Large intestine (tissue), 3 donors: ENCODE data around the gene FGF10. TPM values are rescaled to one million over a fixed set of nuclear protein-coding genes. Genes with fewer than 3 reads are reported as not detected.

Experiments used
- DNase-seq, 2 donors: peaks; one replicate each; pipeline versions ENCODE4 v3.0.0 to v3.0.0-alpha.2; 2013
- H3K27ac ChIP-seq: one replicate; pipeline ENCODE4 v1.5.1; 2013; ENCODE audit warnings: low read length
- H3K27me3 ChIP-seq: 2 replicates; pipeline ENCODE4 v1.6.1; 2013; ENCODE audit warnings: low read length; ENCODE audit not compliant: control insufficient read depth, insufficient read depth
- H3K36me3 ChIP-seq: 2 replicates; pipeline ENCODE4 v1.6.1; 2013; ENCODE audit warnings: low read length; ENCODE audit not compliant: control insufficient read depth, insufficient read depth
- H3K4me1 ChIP-seq: one replicate; pipeline ENCODE4 v1.6.1; 2013; ENCODE audit warnings: low read length; ENCODE audit not compliant: control insufficient read depth, insufficient read depth
- H3K4me3 ChIP-seq: one replicate; pipeline ENCODE4 v1.5.1; 2013; ENCODE audit warnings: low read length
- H3K9me3 ChIP-seq: one replicate; pipeline ENCODE4 v1.6.1; 2013; ENCODE audit warnings: mild to moderate bottlenecking, low read depth, low read length, moderate library complexity; ENCODE audit not compliant: control insufficient read depth
- WGBS: methylation state at CpG from one replicate; pipeline ENCODE4 v1.1.5; 2013; ENCODE audit warnings: low lambda C conversion rate; ENCODE audit not compliant: insufficient coverage; 5-methylcytosine and 5-hydroxymethylcytosine counted together
- polyA plus RNA-seq: library from polyadenylated mRNA; unstranded; fragments of 120-200 nt; gene quantifications from one replicate; pipeline ENCODE4 v1.2.1, GENCODE V29; 2013

Gene FGF10
- polyA plus RNA-seq, 1 donor, result 5.7 TPM

- H3K27ac ChIP-seq, result no peak overlapping the region
- H3K27me3 ChIP-seq, result no peaks in the 10 kb centered on the region
- DNase-seq, result no peak
- H3K9me3 ChIP-seq, result no peaks in the 10 kb centered on the region
- H3K4me1 ChIP-seq, result no peaks in the 10 kb centered on the region
- no peaks in the 10 kb centered on the region for H3K36me3 ChIP-seq
- H3K4me3 ChIP-seq, result no peak overlapping the region
These were observed 123.5 kb downstream of the FGF10 start for GRCh38 chr5:44265713-44266112.

- H3K27me3 ChIP-seq, result no peaks in the 10 kb centered on the region
- no peak for DNase-seq
- H3K4me1 ChIP-seq, result no peaks in the 10 kb centered on the region
- no peaks in the 10 kb centered on the region for H3K36me3 ChIP-seq
- no peak overlapping the region for H3K4me3 ChIP-seq
- no peak overlapping the region for H3K27ac ChIP-seq
- H3K9me3 ChIP-seq, result no peaks in the 10 kb centered on the region
These were observed 128.4 kb downstream of the FGF10 start for GRCh38 chr5:44260793-44261192.

- 78% methylated on average over 1 of the region's 4 CpGs for WGBS
- H3K4me3 ChIP-seq, result no peak overlapping the region
- H3K27me3 ChIP-seq, result no peaks in the 10 kb centered on the region
- no peak for DNase-seq
- H3K36me3 ChIP-seq, result no peaks in the 10 kb centered on the region
- H3K27ac ChIP-seq, result no peak overlapping the region
- H3K9me3 ChIP-seq, result no peaks in the 10 kb centered on the region
- no peaks in the 10 kb centered on the region for H3K4me1 ChIP-seq
These were observed 131.4 kb downstream of the FGF10 start for GRCh38 chr5:44257653-44258365.

- Histone ChIP-seq H3K27ac (no peak overlapping the region), H3K4me3 (no peak overlapping the region), H3K36me3 (no peaks in the 10 kb centered on the region), H3K27me3 (no peaks in the 10 kb centered on the region), H3K4me1 (no peaks in the 10 kb centered on the region), H3K9me3 (no peaks in the 10 kb centered on the region)
- DNase-seq, result no peak
- 50% methylated on average over 1 of the region's 3 CpGs for WGBS
These were observed 132.0 kb downstream of the FGF10 start for GRCh38 chr5:44257221-44257620.
